Left renal pelvis (tissue), 4 donors: ENCODE data around the gene TINAGL1. TPM values are rescaled to one million over a fixed set of nuclear protein-coding genes. Genes with fewer than 3 reads are reported as not detected.

Source experiments
- DNase-seq, 4 donors: peaks; one replicate each; pipeline ENCODE4 v3.0.0-alpha.2; 2013; ENCODE audit warnings: low read depth in 4 of 4, low spot score in 3 of 4
- polyA plus RNA-seq, 4 donors: library from polyadenylated mRNA; unstranded; fragments of 120-200 nt; gene quantifications; one replicate each; pipeline ENCODE4 v1.2.1, GENCODE V29; 2013; ENCODE audit not compliant: insufficient read length in 4 of 4

The TINAGL1 gene
- polyA plus RNA-seq, 4 donors: 10.3 to 55.4 (median 39.6) TPM

DNA sequence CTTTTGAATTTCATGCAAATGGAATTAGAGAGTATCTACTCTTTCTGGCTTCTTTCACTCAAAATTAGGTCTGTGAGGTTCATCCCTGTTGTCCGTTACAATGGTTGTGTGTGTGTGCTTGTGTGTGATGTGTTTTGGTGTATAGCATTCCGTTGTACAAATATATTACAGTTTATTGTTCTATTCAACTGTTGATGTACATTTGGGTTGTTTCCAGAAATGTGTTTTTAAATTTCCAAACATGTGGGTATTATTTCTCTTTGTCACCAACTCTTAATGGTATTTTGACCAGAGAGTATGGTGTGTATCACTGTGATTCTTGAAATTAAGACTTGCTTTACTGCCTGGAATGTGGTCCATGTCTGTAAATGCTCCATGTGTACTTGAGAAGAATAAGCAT, 24.3 kb downstream of the TINAGL1 start:
- no peak for DNase-seq

DNA sequence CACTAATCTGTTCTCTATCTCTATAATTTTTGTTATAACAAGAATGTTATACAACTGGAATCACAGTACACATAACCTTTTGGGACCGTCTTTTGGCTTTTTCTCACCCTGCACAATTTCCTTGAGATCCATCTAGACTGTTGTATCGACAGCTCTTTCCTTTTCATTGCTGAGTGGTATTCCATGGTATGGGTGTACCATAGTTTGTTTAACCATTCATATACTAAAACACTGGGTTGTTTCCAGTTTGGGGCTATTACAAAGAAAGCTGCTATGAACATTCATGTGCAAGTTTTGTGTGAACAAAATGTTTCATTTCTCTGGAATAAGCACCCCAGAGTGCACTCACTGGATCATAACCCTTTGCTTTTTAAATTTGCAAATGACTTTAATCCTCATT, 25.8 kb downstream of the TINAGL1 start:
- no peak for DNase-seq

DNA sequence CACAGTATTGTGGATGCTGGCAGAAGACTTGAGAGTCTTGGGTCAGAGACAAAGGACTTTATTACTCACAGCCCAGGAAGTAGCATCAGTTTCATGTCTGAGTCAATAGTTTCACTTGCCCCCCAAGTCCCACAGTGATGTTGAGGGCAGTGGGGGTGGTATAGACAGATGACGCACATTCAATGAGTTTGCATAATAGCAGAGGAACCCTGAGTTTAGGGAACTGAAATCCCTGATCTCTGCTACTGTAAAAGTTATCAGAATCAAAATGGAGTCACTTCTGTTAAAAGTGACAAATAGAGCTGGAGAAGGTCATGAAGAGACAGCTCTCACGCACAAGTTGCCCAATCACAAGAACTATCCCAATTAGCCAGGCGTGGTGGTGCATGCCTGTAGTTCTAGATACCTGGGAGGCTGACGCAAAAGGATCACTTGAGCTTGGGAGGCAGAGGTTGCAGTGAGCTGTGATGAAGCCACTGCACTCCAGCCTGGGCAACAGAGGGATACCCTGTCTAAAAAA, 29.7 kb downstream of the TINAGL1 start:
- no peak for DNase-seq

DNA sequence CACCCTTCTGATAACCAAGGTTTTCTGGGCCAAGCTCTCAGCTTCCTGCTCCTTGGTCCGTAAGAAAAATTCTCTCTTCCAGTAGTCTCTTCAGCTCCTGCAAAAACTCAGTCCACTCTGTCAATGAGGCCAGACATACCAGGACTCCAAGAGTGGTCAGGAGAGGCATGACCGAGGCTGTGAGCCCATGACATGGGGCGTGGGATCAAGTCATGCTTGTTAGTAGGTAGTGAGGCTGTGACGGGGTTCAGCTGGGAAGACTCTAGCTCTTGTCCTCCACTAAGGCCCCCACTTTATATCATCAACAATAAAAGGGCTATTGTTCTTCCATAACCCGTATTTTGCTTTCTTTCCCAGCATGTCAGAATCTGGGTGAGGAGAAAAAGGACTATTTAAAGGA, 31.0 kb downstream of the TINAGL1 start:
- DNase-seq: no peak

DNA sequence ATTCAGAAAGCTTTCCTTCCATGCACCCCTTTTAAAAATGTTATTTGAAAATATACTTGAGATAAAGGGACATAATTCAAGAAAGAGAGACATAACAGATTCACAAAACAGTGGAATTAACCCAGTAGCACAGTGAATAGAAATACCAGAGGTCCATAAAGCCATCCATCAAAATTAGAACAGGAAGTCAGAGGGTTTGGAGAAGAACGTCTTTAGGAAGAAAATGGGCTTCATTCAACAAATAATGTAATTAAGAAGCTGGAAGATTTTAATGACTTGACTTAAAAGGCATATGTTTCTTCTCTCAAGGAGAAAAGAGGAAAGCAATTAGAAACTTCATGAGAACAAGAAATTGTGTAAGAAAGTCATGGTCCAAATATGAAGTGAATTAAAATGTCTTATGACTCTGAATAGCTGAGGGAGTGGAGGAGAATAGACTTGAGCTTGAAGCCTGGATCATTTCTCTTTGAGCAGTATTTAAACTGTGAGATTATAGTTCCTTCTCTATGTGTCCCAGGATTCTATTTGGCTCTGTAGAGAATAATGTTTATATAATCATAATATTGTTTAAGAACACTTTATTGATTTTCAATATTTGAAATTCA, 33.3 kb downstream of the TINAGL1 start:
- peak in 1 of 4 donors; percentile 27 for DNase-seq

DNA sequence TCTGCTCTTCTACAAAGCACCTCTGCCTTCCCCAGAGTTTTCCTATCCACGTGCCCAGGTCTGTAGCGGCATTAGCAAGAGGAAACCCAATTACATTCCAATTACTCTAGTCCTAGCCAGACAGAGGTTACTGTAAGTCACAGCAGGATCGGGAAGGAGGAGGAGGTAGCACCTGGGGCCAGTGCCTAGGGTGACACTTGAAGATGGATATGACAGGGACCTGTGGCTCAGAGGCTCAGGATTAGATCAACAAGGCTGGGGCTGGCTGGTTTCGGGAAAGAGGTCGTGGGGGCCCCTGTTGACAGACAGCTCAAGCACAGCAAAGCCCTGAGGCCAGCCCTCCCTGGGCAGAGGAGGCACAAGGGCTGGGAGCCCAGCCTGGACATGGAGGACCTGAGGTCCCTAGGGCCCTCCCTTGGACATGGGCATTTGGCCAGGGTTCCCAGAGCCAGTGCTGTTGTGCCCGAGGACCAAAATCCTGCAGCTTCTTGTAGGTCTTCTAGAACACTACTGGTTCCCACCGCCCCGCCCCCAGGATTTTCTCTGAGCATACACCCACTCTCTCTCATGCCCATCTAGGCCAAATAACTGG, 38.2 kb downstream of the TINAGL1 start:
- no peak for DNase-seq

DNA sequence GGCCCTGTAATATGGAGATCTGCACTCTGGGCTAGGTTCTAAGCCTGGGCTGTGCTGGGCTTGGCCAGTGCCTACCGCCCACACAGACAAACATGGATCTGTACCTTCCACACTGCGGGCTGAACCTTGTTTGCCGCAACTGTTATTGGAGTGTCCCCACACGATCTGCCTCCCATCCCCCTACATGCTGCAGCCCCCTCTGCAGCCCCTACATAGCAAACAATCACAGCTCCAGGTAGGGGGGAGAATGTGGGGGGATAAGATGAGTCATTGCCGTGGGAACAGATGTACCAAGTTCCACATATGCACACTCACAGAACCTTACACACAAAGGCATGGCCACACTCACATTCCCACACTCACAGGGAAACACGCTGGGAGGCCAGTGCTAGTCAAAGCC, 39.1 kb downstream of the TINAGL1 start:
- no peak for DNase-seq

DNA sequence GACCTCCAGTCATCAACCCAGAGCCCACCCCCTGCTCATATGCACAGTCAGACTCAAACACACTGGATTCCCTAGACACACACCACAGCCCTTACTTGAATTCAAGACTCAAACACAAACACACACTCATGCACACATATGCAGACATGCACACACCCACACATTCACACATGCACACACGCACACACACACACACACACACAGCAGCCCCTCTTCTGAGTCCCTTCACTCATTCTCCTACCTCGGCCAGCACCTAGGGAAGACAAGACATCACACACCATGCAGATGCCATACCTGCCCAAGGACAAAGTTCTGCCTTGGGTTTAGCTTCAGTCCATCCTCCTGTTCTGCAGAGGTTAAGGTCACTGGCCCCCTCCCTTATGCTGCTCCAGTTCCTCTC, 39.6 kb downstream of the TINAGL1 start:
- no peak for DNase-seq

DNA sequence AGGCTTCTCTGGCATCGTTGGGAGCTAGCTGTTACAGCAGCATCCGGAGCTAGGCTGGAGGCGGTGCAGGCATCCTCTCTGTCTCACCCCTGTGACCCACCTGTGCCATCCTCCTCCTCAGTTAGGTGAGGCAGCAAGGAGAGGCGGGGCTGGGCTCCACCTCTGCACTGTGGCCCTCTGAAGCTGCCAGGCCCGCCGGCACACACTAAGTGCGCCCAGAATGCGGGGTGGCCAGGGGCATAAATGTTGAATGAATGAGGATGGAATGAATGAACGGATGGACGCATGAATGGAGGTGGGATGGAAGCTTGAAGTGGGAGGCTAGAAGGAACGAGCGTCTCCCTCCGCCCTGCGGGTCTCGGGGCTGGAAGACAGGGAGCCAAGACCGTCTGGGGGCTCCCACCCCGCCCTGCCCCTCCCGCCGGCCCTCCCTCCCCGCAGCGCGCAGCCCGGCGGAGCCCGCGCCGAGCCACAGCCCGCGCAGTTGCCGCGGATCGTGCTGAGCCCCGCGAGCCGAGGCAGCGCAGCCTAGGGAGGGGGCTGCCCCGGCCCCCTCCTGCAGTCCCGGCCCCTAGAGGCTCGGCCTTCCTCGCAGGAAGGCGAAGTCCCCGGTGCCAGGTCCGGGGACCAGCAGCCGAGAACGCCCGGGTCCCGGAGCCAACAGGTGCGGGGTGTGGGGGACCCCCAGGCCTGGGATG, 41.1 kb downstream of the TINAGL1 start, which contains the start of gene HCRTR1:
Gene HCRTR1, plus strand, starts transcription at position 472 of the 698 bp plus-strand sequence. CDS start 1,504 bp downstream, outside the sequence.
- DNase-seq: no peak

DNA sequence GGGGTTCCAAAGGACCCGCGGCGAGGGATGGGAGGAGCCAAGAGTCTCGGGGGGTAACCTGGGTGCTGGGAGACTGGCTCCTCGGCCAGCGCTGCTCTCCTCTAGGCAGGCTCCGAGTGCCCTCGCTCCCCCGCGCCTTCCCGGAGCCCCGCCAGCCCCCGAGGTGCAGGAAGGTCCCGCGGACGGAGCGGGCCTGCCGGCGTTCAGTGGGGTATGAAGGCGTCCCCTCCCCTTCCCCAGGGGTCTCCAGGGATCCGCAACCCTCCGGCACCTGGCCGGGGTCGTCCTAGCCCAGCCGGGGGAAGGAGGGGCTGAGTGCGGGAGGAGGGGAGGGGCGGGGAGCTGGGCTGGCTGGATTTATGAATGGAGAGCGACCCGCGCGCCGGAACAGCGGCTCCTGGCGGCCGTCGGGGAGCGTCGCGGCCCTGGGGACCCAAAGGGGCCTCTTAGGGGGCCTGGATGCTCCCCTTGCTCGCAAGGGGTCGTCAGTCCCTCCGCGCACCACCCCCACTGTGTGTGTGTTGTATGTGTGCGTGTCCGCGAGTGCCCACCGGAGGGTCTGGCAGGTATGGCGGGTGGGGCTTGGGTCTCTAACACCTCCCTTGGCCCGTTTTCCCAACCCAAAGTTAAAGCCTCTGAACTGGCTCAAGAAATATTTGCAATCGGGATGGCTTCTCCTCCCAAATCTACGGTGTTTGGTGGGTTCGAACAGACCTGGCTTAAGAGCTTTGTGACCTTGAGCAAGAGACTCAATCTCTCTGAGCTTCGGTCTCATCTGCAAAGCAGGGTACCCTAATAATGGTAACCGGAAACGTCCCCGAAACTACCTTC, 41.8 kb downstream of the TINAGL1 start:
- peak in 3 of 4 donors; percentile 29 to 44 (median 31) for DNase-seq

DNA sequence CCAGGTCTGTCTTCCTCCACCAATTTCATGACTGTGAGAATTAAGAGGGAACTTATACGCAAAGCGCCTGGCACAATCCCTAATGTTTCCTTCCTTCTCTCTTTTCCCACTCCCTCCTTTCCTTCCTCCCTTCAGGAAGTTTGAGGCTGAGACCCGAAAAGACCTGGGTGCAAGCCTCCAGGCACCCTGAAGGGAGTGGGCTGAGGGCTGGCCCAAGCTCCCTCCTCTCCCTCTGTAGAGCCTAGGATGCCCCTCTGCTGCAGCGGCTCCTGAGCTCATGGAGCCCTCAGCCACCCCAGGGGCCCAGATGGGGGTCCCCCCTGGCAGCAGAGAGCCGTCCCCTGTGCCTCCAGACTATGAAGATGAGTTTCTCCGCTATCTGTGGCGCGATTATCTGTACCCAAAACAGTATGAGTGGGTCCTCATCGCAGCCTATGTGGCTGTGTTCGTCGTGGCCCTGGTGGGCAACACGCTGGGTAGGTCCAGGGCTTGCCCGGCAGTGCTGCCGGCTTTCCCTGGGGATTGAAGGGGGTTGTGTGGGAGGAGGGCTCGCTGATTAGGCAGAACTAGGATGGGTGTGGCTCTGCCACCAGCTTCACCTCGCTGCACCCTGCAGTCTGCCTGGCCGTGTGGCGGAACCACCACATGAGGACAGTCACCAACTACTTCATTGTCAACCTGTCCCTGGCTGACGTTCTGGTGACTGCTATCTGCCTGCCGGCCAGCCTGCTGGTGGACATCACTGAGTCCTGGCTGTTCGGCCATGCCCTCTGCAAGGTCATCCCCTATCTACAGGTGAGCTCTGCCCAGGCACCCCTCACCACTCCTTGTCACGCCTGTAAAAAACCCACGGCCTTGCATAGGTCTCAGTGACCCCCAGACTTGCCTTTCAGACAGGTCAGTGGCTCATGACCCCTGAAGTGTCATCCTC, 42.9 kb downstream of the TINAGL1 start:
- no peak for DNase-seq

DNA sequence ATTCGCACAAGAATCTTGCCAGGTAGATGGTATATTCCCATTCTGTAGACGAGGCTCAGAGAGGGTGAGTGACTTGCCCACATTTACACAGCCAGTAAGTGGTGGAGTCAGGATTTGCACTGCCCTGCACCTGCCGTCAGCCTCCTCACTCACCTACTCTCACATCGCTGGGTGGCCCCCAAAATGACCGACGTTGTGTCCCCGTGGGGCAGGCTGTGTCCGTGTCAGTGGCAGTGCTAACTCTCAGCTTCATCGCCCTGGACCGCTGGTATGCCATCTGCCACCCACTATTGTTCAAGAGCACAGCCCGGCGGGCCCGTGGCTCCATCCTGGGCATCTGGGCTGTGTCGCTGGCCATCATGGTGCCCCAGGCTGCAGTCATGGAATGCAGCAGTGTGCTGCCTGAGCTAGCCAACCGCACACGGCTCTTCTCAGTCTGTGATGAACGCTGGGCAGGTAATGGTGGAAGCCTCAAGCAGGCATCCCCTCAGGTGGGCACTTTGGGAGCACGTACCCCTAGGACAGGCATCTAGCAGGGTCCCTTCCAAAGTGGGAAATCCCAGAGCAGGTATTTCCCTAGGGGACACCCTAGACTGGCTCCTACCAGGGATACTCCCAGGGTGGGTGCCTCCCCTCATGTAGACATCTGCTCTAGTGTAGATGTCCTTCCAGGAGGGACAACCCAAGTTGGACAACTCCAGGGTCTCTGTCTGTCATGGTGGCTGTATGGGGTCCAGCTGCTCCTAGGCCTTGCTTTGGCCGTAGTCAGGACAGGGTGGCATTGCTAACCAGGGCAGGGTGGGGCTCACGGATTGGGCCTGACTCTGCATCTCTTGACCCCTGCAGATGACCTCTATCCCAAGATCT, 44.5 kb downstream of the TINAGL1 start:
- DNase-seq: no peak

DNA sequence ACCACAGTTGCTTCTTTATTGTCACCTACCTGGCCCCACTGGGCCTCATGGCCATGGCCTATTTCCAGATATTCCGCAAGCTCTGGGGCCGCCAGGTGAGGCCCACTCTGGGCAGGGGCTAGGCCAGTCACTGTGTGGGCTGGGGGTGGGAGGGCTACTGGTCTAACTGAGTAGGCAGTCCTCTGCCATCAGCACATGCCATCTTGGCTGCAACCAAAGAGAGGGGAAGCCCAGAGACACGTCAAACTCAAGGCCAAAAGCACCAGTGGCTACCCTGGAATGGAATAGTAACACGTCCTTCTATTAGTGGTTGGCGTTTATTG, 45.1 kb downstream of the TINAGL1 start:
- DNase-seq: no peak

DNA sequence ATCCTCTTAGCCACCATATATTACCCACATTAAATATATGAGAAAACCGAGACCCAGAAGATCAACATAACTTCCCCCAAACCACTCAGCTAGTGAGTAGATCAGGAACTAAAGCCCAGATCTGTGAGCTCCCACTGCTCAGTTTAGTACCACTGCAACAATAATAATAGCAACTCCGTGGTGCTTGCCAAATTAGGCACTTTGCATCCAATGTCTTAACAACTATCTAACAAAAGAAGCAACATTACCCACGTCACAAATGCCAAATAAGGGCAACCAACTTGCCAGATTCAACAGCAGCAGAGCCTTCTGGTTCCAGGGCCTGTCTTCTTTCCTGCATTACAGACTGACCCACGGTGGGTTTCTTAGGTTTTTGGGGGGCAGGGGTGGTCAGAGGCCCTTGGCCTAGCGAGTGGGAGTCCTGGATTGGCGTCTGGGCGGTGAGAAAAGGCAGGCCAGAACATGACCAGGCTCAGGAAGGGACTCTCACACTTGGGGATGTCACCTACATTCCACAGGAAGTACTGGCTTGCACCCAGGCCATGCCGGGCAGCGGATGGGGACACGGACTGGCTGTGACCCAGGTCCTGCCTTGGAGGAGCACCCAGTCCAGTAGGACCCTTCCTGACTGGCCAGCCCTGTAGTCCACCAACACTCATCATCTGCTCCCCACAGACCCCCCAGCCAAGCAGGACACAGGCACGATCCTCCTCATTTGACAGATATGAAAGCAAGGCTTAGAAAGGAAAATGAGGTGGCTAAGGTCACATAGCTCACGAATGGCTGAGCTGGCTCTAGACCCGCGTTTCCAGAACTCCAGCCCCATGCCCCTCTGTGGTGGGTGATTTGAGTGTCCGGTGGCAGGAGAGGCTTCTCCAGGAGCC, 45.8 kb downstream of the TINAGL1 start:
- no peak for DNase-seq

DNA sequence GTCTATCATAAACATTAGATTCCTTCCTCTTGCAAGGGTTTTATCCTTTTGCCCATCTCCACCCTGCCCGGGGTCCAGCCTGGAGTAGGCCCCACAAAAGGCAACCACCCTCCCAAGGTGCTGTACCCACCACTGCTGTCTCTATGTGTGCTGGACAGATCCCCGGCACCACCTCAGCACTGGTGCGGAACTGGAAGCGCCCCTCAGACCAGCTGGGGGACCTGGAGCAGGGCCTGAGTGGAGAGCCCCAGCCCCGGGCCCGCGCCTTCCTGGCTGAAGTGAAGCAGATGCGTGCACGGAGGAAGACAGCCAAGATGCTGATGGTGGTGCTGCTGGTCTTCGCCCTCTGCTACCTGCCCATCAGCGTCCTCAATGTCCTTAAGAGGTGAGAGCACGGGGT, 47.0 kb downstream of the TINAGL1 start:
- DNase-seq: no peak

DNA sequence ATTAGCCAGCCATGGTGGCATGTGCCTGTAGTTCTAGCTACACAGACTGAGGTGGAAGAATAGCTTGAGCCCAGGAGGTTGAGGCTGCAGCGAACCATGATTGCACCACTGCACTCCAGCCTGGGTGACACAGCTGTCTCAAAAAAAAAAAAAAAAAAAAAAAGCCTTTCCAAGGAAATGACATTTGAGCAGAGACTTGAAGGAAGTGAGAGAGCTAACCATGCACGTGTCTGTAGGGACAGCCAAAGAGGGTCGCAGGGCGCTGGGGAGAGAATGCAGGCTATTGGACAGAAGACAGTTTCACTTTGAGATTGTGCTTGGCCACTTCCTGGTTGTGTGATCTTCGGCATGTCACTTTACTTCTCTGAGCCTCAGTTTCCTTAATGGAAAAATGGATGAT, 48.0 kb downstream of the TINAGL1 start:
- DNase-seq: no peak

DNA sequence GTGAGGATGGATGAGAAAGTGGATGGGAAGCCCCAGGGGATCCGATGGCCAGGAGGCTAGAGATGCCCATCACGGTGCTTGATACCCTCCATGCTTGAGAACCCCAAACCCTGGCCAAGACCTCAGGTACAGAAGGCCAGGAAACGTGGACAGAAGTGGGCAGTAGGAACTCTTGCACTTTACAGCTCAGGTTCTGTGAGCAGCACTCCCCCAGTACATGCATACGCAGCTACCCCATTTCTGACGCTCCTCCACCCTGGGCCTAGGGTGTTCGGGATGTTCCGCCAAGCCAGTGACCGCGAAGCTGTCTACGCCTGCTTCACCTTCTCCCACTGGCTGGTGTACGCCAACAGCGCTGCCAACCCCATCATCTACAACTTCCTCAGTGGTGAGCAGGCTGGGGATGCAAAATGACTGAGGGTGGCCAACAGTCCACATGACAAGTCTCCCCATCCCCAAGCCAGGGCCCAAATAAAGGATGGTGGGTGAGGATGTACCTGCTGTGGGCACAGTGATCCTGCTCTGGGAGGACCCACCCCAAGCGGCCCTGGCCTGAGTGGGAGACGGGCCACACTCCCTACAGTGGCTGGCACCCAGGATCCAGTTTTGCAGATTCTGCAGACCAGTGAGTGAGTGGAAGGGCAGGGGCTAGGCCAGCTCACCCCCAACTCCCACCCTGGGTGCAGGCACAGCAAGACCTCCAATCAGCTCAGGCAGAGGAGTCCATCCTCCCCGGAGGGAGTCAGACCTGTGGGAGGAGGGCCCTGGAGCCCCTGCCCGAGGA, 48.6 kb downstream of the TINAGL1 start:
- no peak for DNase-seq
